GM12865 (cell line): ENCODE measurements around the gene SPRYD3.

Source experiments
- DNase-seq: peaks from one replicate; pipeline ENCODE4 v3.0.0; 2010; ENCODE audit warnings: low read depth
- H3K4me3 ChIP-seq: 2 replicates; pipeline ENCODE4 v1.5.1; 2011; ENCODE audit warnings: mild to moderate bottlenecking, low read depth, low read length, control low read depth
- CTCF ChIP-seq: IDR thresholded peaks from 2 replicates; pipeline ENCODE4 v1.5.1; 2011; ENCODE audit warnings: low read length, control low read depth, low read depth, inconsistent platforms; ENCODE audit not compliant: insufficient read depth; ENCODE audit errors: missing control alignments

The SPRYD3 gene

DNA sequence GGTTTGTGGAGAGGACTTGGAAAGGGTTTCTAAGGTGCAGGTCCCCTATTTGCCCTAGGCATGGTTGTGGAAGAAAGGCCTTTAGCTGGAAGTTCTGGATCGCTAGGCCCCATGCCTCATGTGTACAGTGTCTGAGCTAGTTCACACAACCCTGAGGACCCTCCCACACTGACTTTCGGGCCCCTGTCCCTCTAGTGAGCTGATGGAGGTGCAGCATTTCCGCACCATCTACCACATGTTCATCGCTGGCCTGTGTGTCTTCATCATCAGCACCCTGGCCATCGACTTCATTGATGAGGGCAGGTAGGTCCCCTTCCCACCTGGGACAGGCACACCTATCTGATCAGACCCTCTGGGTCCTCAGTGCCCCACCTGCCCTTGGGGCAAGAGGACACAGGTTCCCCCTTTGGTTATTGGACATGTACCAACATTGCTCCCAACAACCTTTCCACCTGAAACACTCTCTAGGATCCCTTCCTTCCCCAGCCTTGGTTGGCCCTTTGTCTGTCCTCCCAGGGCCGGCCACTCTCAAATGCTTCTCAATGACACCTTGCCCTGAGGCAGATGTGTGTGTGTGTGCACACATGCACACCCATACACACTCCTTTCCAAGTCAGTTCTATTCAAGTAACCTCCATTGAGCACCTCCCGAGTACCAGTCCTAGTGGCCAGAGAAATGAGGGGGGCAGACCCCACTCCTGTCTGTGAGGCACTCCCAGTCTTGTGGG lies 26.7 kb upstream of the SPRYD3 start:
- H3K4me3 ChIP-seq, result no peak overlapping the region
- no peak for TF ChIP-seq CTCF
- DNase-seq, result no peak

DNA sequence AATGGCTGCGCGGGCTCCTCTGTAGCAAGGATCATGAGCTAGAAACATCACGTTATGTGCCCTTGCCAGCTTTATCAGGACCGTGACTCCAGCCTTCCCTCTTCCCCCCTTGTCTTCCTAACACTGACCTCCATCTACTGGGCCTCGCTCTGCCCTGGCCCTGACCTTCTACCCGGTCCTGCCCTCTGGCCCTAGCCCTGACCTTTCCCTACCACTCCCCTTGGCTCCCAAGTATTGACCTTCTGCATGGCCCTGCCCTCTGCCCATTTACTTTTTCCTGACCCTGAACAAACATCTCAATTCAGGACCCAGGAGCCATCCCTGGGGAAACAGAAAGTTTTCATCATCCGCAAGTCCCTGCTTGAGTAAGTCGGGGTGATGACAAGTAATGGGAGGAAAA lies 26.1 kb upstream of the SPRYD3 start:
- no peak overlapping the region for H3K4me3 ChIP-seq
- no peak for DNase-seq
- no peak for TF ChIP-seq CTCF

GRCh38 chr12:53103860-53104305 lies 24.7 kb upstream of the SPRYD3 start:
- peak; percentile 62 for DNase-seq
- H3K4me3 ChIP-seq, result no peak overlapping the region
- TF ChIP-seq CTCF, result no peak

GRCh38 chr12:53102883-53103807 lies 24.0 kb upstream of the SPRYD3 start, which contains the start of gene SOAT2:
Gene SOAT2, plus strand, starts transcription at chr12:53103486. Its CDS starts 92 bp downstream, at chr12:53103578.
- DNase-seq, result peak; percentile 85
- TF ChIP-seq CTCF, result no peak

GRCh38 chr12:53101931-53102781 lies 23.0 kb upstream of the SPRYD3 start:
- TF ChIP-seq CTCF, result no peak
- no peak overlapping the region for H3K4me3 ChIP-seq
- DNase-seq, result no peak

More at GRCh38 chr12:53102883-53103807, 24.0 kb upstream of the SPRYD3 start, which contains the start of gene SOAT2:
- H3K4me3 ChIP-seq, result no peak within 1 kb of the TSS

GRCh38 chr12:53101266-53101665 lies 22.1 kb upstream of the SPRYD3 start:
- DNase-seq, result no peak
- TF ChIP-seq CTCF, result no peak
- no peak overlapping the region for H3K4me3 ChIP-seq
